Type B pancreatic cell (in vitro differentiated cells): Measurements from ENCODE around the gene PYCARD. TPM values are rescaled to one million over a fixed set of nuclear protein-coding genes. Genes with fewer than 3 reads are reported as not detected.
A peak's percentile ranks its signal among the peaks of the same experiment; 100 is the strongest.

Experiments
- DNase-seq: peaks from one replicate; pipeline ENCODE4 v3.0.0; 2021; ENCODE audit warnings: mixed read lengths; ENCODE audit not compliant: unreplicated experiment; ENCODE audit errors: extremely low spot score
- H3K27ac Mint-ChIP-seq: 2 replicates; pipeline ENCODE4 v1.8.0; 2021; ENCODE audit warnings: mild to moderate bottlenecking, mixed read lengths
- H3K27me3 Mint-ChIP-seq: 2 replicates; pipeline ENCODE4 v1.8.0; 2021; ENCODE audit warnings: mixed read lengths
- H3K36me3 Mint-ChIP-seq: 2 replicates; pipeline ENCODE4 v1.8.0; 2021; ENCODE audit warnings: mixed read lengths
- H3K4me1 Mint-ChIP-seq: one replicate; pipeline ENCODE4 v1.8.0; 2021; ENCODE audit warnings: mixed read lengths; ENCODE audit not compliant: unreplicated experiment
- H3K4me3 Mint-ChIP-seq: 2 replicates; pipeline ENCODE4 v1.8.0; 2021; ENCODE audit warnings: mild to moderate bottlenecking, mixed read lengths
- H3K9me3 Mint-ChIP-seq: 2 replicates; pipeline ENCODE4 v1.8.0; 2021; ENCODE audit warnings: mixed read lengths
- CTCF ChIP-seq: fragments of 200-600 bp; sonication (generic); conservative IDR thresholded peaks from 2 replicates; pipeline ENCODE4 v1.5.0; 2021; ENCODE audit warnings: antibody characterized with exemption, mild to moderate bottlenecking
- total RNA-seq: library from RNA; stranded (reverse); gene quantifications from 2 replicates; pipeline ENCODE4 v1.2.1, GENCODE V29; 2021; ENCODE audit warnings: low replicate concordance

PYCARD gene
- total RNA-seq, 1 donor from 2014 or later: 8.2 TPM

- DNase-seq: no peak
- H3K27me3 Mint-ChIP-seq: no peaks in the 10 kb centered on the region
- H3K27ac Mint-ChIP-seq: peak overlapping the region; percentile 61
- no peak overlapping the region for H3K4me3 Mint-ChIP-seq
- H3K4me1 Mint-ChIP-seq: peaks cover 11% of the 10 kb centered on the region
- H3K9me3 Mint-ChIP-seq: no peaks in the 10 kb centered on the region
- TF ChIP-seq CTCF: no peak
- peaks cover 86% of the 10 kb centered on the region for H3K36me3 Mint-ChIP-seq
Measured at GRCh38 chr16:31188450-31189411, 13.8 kb downstream of the PYCARD start.

GRCh38 chr16:31187808-31188189 lies 14.8 kb downstream of the PYCARD start:
- Mint-ChIP-seq H3K4me3 (no peak overlapping the region), H3K4me1 (peaks cover 20% of the 10 kb centered on the region), H3K36me3 (peaks cover 87% of the 10 kb centered on the region), H3K9me3 (no peaks in the 10 kb centered on the region), H3K27ac (peak overlapping the region; percentile 61), H3K27me3 (no peaks in the 10 kb centered on the region)
- no peak for DNase-seq
- TF ChIP-seq CTCF: no peak

GRCh38 chr16:31186930-31187807 lies 15.4 kb downstream of the PYCARD start:
- Mint-ChIP-seq H3K36me3 (peaks cover 93% of the 10 kb centered on the region), H3K27me3 (no peaks in the 10 kb centered on the region), H3K4me3 (no peak overlapping the region), H3K4me1 (peaks cover 26% of the 10 kb centered on the region), H3K9me3 (no peaks in the 10 kb centered on the region), H3K27ac (peak overlapping the region; percentile 65)
- no peak for DNase-seq
- TF ChIP-seq CTCF: no peak

GRCh38 chr16:31186176-31186575 lies 16.4 kb downstream of the PYCARD start:
- Mint-ChIP-seq H3K4me3 (peak overlapping the region; percentile 27), H3K4me1 (peaks cover 27% of the 10 kb centered on the region), H3K36me3 (peaks cover 90% of the 10 kb centered on the region), H3K9me3 (no peaks in the 10 kb centered on the region), H3K27ac (peak overlapping the region; percentile 25), H3K27me3 (no peaks in the 10 kb centered on the region)
- TF ChIP-seq CTCF: no peak
- no peak for DNase-seq

GRCh38 chr16:31185339-31185738 lies 17.2 kb downstream of the PYCARD start:
- Mint-ChIP-seq H3K27me3 (no peaks in the 10 kb centered on the region), H3K4me1 (peaks cover 27% of the 10 kb centered on the region), H3K9me3 (no peaks in the 10 kb centered on the region), H3K36me3 (peaks cover 84% of the 10 kb centered on the region), H3K27ac (peak overlapping the region; percentile 25), H3K4me3 (no peak overlapping the region)
- no peak for TF ChIP-seq CTCF
- no peak for DNase-seq
